Activated T-helper 2 cell treated with anti-CD3 and anti-CD28 coated beads, Interferon-gamma antibody, Interleukin-2, Interleukin-4, amounts not matched to agents 10 μg/mL and 5 μg/mL and 100 μg/mL, durations not matched to agents 14 hours and 24 hours and 36 hours (primary cell): ENCODE data around the gene ZNF277. TPM values are rescaled to one million over a fixed set of nuclear protein-coding genes. Genes with fewer than 3 reads are reported as not detected.

ENCODE experiments used
- DNase-seq: peaks from one replicate; pipeline ENCODE4 v3.0.0; 2021; ENCODE audit warnings: low spot score
- H3K27ac Mint-ChIP-seq: one replicate; pipeline ENCODE4 v1.8.0; 2021; ENCODE audit warnings: mixed read lengths
- H3K27me3 Mint-ChIP-seq: one replicate; pipeline ENCODE4 v1.8.0; 2021; ENCODE audit warnings: low read depth, mixed read lengths
- H3K36me3 Mint-ChIP-seq: one replicate; pipeline ENCODE4 v1.8.0; 2021; ENCODE audit warnings: low read depth, mixed read lengths
- H3K4me1 Mint-ChIP-seq: one replicate; pipeline ENCODE4 v1.8.0; 2021; ENCODE audit warnings: low read depth, mixed read lengths
- H3K4me3 Mint-ChIP-seq: one replicate; pipeline ENCODE4 v1.8.0; 2021; ENCODE audit warnings: low read depth, mild to moderate bottlenecking, moderate library complexity, mixed read lengths
- H3K9me3 Mint-ChIP-seq: one replicate; pipeline ENCODE4 v1.8.0; 2021; ENCODE audit warnings: mixed read lengths
- intact Hi-C: fragments of 100-400 bp; cut with micrococcal nuclease; formaldehyde crosslinking; loops from one replicate; pipeline ENCODE4 v1.15.1; 2023
- total RNA-seq: library from RNA; stranded (reverse); gene quantifications from 2 replicates; pipeline ENCODE4 v1.2.3, GENCODE V29; 2022

Gene ZNF277
- total RNA-seq, 1 donor from 2014 or later = 11.6 TPM

DNA sequence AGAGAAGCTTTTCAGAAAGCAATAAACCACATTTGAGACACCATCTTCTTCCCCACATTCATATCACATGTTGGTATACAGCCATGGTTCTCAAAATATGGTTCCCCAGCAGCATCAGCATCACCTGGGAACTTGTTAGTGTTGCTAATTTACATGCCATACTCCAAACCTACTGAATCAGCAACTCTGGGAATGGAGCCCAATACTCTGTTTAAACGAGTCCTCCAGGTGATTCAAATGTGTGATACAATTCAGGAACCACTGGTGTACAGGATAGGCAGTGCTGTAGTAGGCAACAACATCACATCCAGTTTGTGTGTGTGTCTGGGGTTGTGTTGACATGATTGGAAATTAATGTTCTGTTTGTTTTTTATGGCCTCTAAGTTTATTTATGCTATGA lies 47.7 kb downstream of the ZNF277 start:
- H3K27ac Mint-ChIP-seq = no peak overlapping the region
- H3K4me3 Mint-ChIP-seq = no peak overlapping the region
- no peaks in the 10 kb centered on the region for H3K9me3 Mint-ChIP-seq
- intact Hi-C loops = no loop called here
- H3K36me3 Mint-ChIP-seq = no peaks in the 10 kb centered on the region
- DNase-seq = no peak
- peaks cover 1% of the 10 kb centered on the region for H3K4me1 Mint-ChIP-seq
- no peaks in the 10 kb centered on the region for H3K27me3 Mint-ChIP-seq

GRCh38 chr7:112254709-112255387 lies 48.4 kb downstream of the ZNF277 start:
- H3K36me3 Mint-ChIP-seq = no peaks in the 10 kb centered on the region
- H3K27me3 Mint-ChIP-seq = no peaks in the 10 kb centered on the region
- no peaks in the 10 kb centered on the region for H3K9me3 Mint-ChIP-seq
- no peak overlapping the region for H3K27ac Mint-ChIP-seq
- H3K4me1 Mint-ChIP-seq = peaks cover 1% of the 10 kb centered on the region
- DNase-seq = no peak
- intact Hi-C loops = no loop called here
- no peak overlapping the region for H3K4me3 Mint-ChIP-seq

DNA sequence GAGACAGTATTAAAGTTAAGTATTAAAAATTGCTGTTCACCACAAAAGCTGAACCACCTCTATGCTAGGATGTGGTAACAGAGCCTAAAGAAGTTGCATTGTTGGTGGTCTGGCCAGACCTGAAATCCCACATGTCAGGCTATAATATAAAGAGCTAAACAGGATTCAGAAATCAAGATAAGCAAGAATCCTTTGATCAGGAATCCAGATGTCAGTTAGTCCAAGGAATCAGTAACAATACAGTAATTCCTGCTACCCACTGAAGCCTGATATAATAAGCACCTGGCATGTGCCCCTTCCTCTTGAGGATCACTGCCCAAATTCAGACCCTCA lies 48.9 kb downstream of the ZNF277 start:
- Mint-ChIP-seq H3K9me3 (no peaks in the 10 kb centered on the region), H3K4me1 (peaks cover 1% of the 10 kb centered on the region), H3K27ac (no peak overlapping the region), H3K36me3 (no peaks in the 10 kb centered on the region), H3K4me3 (no peak overlapping the region), H3K27me3 (no peaks in the 10 kb centered on the region)
- no peak for DNase-seq
- intact Hi-C loops = no loop called here

- no peak for DNase-seq
- H3K9me3 Mint-ChIP-seq = no peaks in the 10 kb centered on the region
- H3K27me3 Mint-ChIP-seq = no peaks in the 10 kb centered on the region
- intact Hi-C loops = no loop called here
- no peaks in the 10 kb centered on the region for H3K4me1 Mint-ChIP-seq
- H3K36me3 Mint-ChIP-seq = no peaks in the 10 kb centered on the region
- no peak overlapping the region for H3K27ac Mint-ChIP-seq
- no peak overlapping the region for H3K4me3 Mint-ChIP-seq
Observed at GRCh38 chr7:112257073-112257472, 50.6 kb downstream of the ZNF277 start.

DNA sequence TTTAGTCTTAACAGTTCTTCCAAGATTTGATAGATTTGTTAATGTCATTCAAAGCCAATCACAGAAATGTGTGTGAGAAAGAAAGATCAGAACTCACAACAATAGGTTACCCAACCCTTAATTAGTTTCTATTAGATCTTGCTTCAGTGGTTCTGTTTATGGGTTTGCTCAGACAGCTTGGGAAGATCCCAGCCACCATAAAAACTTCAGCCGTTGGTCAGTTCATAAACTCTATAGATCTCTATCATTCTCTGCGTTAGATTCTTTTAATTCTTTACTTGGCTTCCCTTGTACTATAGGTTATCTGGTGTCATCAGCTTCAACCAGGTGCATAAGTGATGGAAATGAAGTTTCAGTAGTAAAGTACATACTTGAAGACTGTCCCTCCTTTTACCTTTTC lies 54.4 kb downstream of the ZNF277 start:
- H3K4me1 Mint-ChIP-seq = no peaks in the 10 kb centered on the region
- no peaks in the 10 kb centered on the region for H3K36me3 Mint-ChIP-seq
- no peaks in the 10 kb centered on the region for H3K27me3 Mint-ChIP-seq
- no peak overlapping the region for H3K27ac Mint-ChIP-seq
- H3K9me3 Mint-ChIP-seq = no peaks in the 10 kb centered on the region
- intact Hi-C loops = no loop called here
- H3K4me3 Mint-ChIP-seq = no peak overlapping the region
- DNase-seq = no peak

DNA sequence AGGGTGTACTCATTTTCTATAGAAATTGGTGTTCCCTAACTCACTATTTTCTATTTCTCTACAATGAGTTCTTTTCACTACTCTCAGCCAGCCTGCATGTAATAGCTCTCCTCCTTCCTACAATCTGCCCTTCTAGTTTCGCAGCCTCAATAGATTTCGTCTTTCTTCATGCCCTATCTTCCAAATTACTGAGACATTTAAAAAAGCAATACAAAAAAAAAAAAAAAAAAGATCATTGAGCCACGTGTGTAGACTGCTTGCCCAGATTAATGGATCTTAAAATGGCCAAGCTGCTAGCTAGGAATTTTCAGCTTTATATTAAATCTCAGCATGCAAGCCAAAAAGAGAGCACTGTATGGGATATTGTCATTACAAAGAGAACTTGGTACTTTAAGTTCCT lies 55.5 kb downstream of the ZNF277 start:
- H3K36me3 Mint-ChIP-seq = no peaks in the 10 kb centered on the region
- intact Hi-C loops = no loop called here
- no peaks in the 10 kb centered on the region for H3K9me3 Mint-ChIP-seq
- DNase-seq = no peak
- H3K27ac Mint-ChIP-seq = no peak overlapping the region
- peaks cover 6% of the 10 kb centered on the region for H3K4me1 Mint-ChIP-seq
- H3K4me3 Mint-ChIP-seq = no peak overlapping the region
- no peaks in the 10 kb centered on the region for H3K27me3 Mint-ChIP-seq

DNA sequence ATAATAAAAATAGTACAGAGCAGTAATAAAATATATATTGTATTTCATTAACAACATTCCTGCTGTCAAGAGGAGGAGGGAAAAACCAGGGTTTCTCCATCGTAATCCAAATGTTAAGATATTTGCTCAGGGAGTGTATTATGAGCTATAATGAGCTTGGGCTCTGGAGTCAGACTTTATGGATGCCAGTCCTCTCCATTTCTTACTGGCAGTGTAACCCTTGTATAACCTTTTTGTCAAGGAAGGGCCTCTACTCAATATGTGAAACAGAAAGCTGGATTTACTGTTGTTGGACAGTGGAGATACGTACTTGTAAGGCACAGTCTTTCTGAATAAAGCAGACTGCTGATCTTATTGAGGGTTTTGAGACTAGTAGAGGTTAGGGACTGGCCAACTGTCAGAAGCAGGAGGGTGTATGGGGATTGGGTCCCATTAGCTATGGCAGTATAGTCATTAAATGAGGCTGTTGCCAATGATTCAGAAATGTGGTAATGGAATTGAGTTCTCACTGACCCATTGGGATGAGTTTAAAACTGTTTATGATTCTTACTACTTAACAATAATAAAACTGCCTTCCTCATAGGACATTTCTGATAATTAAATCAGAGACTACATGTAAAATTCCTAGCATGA lies 56.5 kb downstream of the ZNF277 start:
- intact Hi-C loops = no loop called here

DNA sequence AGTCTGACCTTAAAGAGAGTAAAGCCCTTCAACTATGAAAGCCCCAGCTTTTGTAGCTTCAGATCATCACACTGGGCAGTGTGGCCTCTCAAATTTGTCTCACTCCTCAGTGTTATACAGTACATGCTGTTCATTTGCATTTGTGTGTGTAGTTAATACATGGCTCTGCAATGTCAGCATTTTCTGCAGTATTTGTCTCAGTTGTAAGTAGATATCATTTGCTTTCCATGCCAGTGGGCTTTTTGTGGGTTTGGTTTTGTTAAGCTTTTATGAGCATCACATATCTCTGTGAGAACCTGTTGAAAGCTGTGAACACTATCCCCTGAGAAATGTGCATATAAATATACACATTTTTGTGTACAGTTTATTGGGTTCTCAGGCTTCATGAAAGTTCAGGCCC lies 57.0 kb downstream of the ZNF277 start:
- Mint-ChIP-seq H3K9me3 (no peaks in the 10 kb centered on the region), H3K36me3 (no peaks in the 10 kb centered on the region), H3K4me3 (no peak overlapping the region), H3K4me1 (peaks cover 6% of the 10 kb centered on the region), H3K27ac (no peak overlapping the region), H3K27me3 (no peaks in the 10 kb centered on the region)
- intact Hi-C loops = no loop called here
- no peak for DNase-seq

More for the DNA sequence above, 56.5 kb downstream of the ZNF277 start:
- DNase-seq = no peak
- H3K4me1 Mint-ChIP-seq = peaks cover 6% of the 10 kb centered on the region
- H3K27me3 Mint-ChIP-seq = no peaks in the 10 kb centered on the region
- H3K4me3 Mint-ChIP-seq = no peak overlapping the region
- no peaks in the 10 kb centered on the region for H3K9me3 Mint-ChIP-seq
- no peak overlapping the region for H3K27ac Mint-ChIP-seq
- H3K36me3 Mint-ChIP-seq = no peaks in the 10 kb centered on the region

DNA sequence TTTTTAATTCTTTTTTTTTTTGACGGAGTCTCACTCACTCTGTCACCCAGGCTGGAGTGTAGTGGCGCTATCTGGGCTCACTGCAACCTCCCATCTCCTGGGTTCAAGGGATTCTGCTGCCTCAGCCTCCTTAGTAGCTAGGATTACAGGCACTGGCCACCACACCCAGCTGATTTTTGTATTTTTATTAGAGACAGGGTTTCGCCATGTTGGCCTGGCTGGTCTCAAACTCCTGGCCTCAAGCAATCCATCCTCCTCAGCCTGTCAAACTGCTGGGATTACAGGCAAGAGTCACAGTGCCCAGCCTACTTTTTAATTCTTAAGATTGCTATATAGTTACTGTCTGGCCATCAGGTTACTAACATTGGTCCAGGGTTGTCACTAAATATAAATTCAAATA lies 59.6 kb downstream of the ZNF277 start:
- Mint-ChIP-seq H3K36me3 (no peaks in the 10 kb centered on the region), H3K27ac (no peak overlapping the region), H3K4me3 (no peak overlapping the region), H3K4me1 (peaks cover 6% of the 10 kb centered on the region), H3K9me3 (no peaks in the 10 kb centered on the region), H3K27me3 (no peaks in the 10 kb centered on the region)
- intact Hi-C loops = no loop called here
- DNase-seq = no peak

GRCh38 chr7:112266595-112267270 lies 60.2 kb downstream of the ZNF277 start:
- Mint-ChIP-seq H3K4me3 (no peak overlapping the region), H3K27me3 (no peaks in the 10 kb centered on the region), H3K4me1 (peaks cover 6% of the 10 kb centered on the region), H3K36me3 (no peaks in the 10 kb centered on the region), H3K9me3 (no peaks in the 10 kb centered on the region), H3K27ac (no peak overlapping the region)
- intact Hi-C loops = no loop called here
- no peak for DNase-seq

DNA sequence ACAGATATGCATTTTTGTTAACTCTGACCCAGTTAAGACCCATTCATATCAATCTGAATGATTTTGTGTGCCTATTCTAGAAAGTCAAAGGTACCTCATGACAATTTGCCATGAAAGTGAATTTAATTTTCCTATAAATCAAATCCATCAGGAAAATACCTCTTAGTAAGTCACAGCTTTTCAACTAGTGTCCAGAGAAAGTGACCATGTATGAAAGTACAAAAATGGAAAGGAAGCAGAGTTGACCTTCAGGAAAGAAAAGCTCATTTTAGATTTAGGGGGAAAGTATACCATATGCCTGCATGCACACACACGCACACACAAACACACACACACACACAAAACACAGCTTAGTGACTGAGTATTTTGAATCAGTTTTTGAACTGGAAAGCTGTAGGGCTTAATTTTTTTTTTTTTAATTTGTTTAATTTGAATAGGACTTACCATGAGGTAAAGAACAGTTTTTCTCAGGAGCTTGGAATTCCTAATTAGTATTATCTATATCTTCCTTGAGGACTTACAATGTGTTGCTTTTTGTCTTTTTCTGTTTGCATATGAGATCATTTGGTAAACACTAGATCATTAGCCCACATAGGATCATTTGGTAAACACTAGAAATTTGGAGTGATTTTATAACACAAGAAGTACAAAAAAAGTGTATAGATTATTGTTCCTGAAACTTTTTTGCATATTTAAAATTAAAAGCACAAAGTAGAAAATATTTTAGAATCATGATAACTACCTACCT lies 61.6 kb downstream of the ZNF277 start:
- no peak overlapping the region for H3K27ac Mint-ChIP-seq
- H3K4me1 Mint-ChIP-seq = peaks cover 6% of the 10 kb centered on the region
- H3K36me3 Mint-ChIP-seq = no peaks in the 10 kb centered on the region
- no peak overlapping the region for H3K4me3 Mint-ChIP-seq
- no peaks in the 10 kb centered on the region for H3K9me3 Mint-ChIP-seq
- intact Hi-C loops = no loop called here
- DNase-seq = no peak
- H3K27me3 Mint-ChIP-seq = no peaks in the 10 kb centered on the region

DNA sequence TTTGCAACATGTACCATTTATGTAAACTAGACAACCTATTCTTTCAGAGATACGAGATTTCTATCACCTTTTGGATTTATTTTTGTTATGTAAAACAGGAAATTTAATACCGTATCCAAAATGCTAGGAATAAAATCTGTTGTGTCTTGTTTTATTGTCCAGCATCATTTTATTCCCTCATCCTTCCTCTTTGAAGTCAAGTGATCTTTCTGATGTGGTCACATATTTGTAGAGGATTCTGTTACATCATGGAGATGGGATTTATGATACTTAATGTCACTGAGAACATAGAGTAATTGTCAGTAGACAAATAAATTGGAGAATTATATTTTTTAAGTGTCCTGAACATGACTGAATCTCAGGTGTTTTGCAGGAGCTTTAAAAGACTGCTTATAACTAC lies 64.7 kb downstream of the ZNF277 start:
- DNase-seq = no peak
- Mint-ChIP-seq H3K4me3 (no peak overlapping the region), H3K36me3 (no peaks in the 10 kb centered on the region), H3K4me1 (peaks cover 6% of the 10 kb centered on the region), H3K27ac (no peak overlapping the region), H3K27me3 (no peaks in the 10 kb centered on the region), H3K9me3 (no peaks in the 10 kb centered on the region)
- intact Hi-C loops = no loop called here
